Ishikawa (cell line): ENCODE results near the gene STX3.

Source experiments
- EGR1 ChIP-seq: IDR thresholded peaks from 2 replicates; pipeline ENCODE4 v1.6.1; 2012
- EP300 ChIP-seq: IDR thresholded peaks from 2 replicates; pipeline ENCODE4 v1.6.1; 2012; ENCODE audit warnings: borderline replicate concordance
- REST ChIP-seq: IDR thresholded peaks from 2 replicates; pipeline ENCODE4 v1.6.1; 2012; ENCODE audit warnings: low read depth, mild to moderate bottlenecking
- TAF1 ChIP-seq: IDR thresholded peaks from 2 replicates; pipeline ENCODE4 v1.6.1; 2012; ENCODE audit warnings: low read depth, mild to moderate bottlenecking
- YY1 ChIP-seq: IDR thresholded peaks from 2 replicates; pipeline ENCODE4 v1.6.1; 2012; ENCODE audit warnings: low read depth

GRCh38 chr11:59767225-59767611 is 12.0 kb downstream of the STX3 start:
- TF ChIP-seq EP300 (no peak), TAF1 (no peak), EGR1 (no peak), YY1 (no peak), REST (no peak)
